HepG2 (cell line): ENCODE measurements around the gene PDZK1. TPM values are rescaled to one million over a fixed set of nuclear protein-coding genes. Genes with fewer than 3 reads are reported as not detected.
A peak's percentile ranks its signal among the peaks of the same experiment; 100 is the strongest.

Source experiments
- AFF4 ChIP-seq: sonication (generic); formaldehyde crosslinking; IDR thresholded peaks from 2 replicates; pipeline ENCODE4 v1.4.0; 2020; ENCODE audit warnings: missing genetic modification reagents
- AKAP8 ChIP-seq: sonication (generic); formaldehyde crosslinking; IDR thresholded peaks from 2 replicates; pipeline ENCODE4 v1.5.1; 2020; ENCODE audit warnings: mild to moderate bottlenecking, missing genetic modification reagents
- CSRNP1 ChIP-seq: sonication (generic); formaldehyde crosslinking; IDR thresholded peaks from 2 replicates; pipeline ENCODE4 v1.8.1; 2023; ENCODE audit warnings: mild to moderate bottlenecking, missing genetic modification reagents
- FLYWCH1 ChIP-seq: sonication (generic); formaldehyde crosslinking; IDR thresholded peaks from 2 replicates; pipeline ENCODE4 v1.8.1; 2023; ENCODE audit warnings: mild to moderate bottlenecking, missing genetic modification reagents
- FOXA3 ChIP-seq: IDR thresholded peaks from 2 replicates; pipeline ENCODE4 v1.6.1; 2016; ENCODE audit warnings: missing genetic modification reagents, missing compliant biosample characterization
- HNF1B ChIP-seq: sonication (generic); formaldehyde crosslinking; IDR thresholded peaks from 2 replicates; pipeline ENCODE4 v1.5.1; 2020; ENCODE audit warnings: mild to moderate bottlenecking, moderate library complexity, missing genetic modification reagents
- HOXD1 ChIP-seq: sonication (generic); formaldehyde crosslinking; IDR thresholded peaks from 2 replicates; pipeline ENCODE4 v1.5.0; 2020; ENCODE audit warnings: missing genetic modification reagents
- KDM6A ChIP-seq: IDR thresholded peaks from 2 replicates; pipeline ENCODE4 v1.6.1; 2016; ENCODE audit warnings: low read depth
- KMT2A ChIP-seq: sonication (generic); formaldehyde crosslinking; IDR thresholded peaks from 2 replicates; pipeline ENCODE4 v1.4.0; 2020; ENCODE audit warnings: missing genetic modification reagents
- MAZ ChIP-seq, 2 experiments: sonication (generic) in 1 of 2; formaldehyde crosslinking in 1 of 2; IDR thresholded peaks; 2 replicates each; pipeline versions ENCODE4 v1.5.0 to v1.6.1; 2012 to 2020; ENCODE audit warnings: low read depth in 2 of 2, mild to moderate bottlenecking in 2 of 2, borderline replicate concordance in 1 of 2, improper control_type of control experiment in 1 of 2, low read length in 1 of 2, missing genetic modification reagents in 1 of 2, moderate library complexity in 1 of 2
- NFE2L1 ChIP-seq: sonication (generic); formaldehyde crosslinking; IDR thresholded peaks from 2 replicates; pipeline ENCODE4 v1.4.0; 2020; ENCODE audit warnings: missing genetic modification reagents, mild to moderate bottlenecking, borderline replicate concordance
- RARA ChIP-seq: IDR thresholded peaks from 2 replicates; pipeline ENCODE4 v1.6.1; 2016; ENCODE audit warnings: missing genetic modification reagents, missing compliant biosample characterization
- RFXAP ChIP-seq: sonication (generic); formaldehyde crosslinking; IDR thresholded peaks from 2 replicates; pipeline ENCODE4 v1.4.0; 2020; ENCODE audit warnings: missing genetic modification reagents, borderline replicate concordance
- TCF7L2 ChIP-seq: IDR thresholded peaks from 2 replicates; pipeline ENCODE4 v1.6.1; 2011; ENCODE audit warnings: mild to moderate bottlenecking, low read depth, low read length, moderate library complexity
- YY1 ChIP-seq: IDR thresholded peaks from 2 replicates; pipeline ENCODE4 v1.6.1; 2011; ENCODE audit warnings: low read length, low read depth, moderate library complexity, mild to moderate bottlenecking; ENCODE audit not compliant: insufficient read depth, insufficient replicate concordance
- ZEB1 ChIP-seq: IDR thresholded peaks from 2 replicates; pipeline ENCODE4 v1.6.1; 2012; ENCODE audit warnings: mild to moderate bottlenecking, low read depth, inconsistent platforms; ENCODE audit not compliant: insufficient replicate concordance
- ZNF264 ChIP-seq: sonication (generic); formaldehyde crosslinking; IDR thresholded peaks from 2 replicates; pipeline ENCODE4 v1.4.0; 2020; ENCODE audit warnings: missing genetic modification reagents
- ZNF33A ChIP-seq: sonication (generic); formaldehyde crosslinking; IDR thresholded peaks from 2 replicates; pipeline ENCODE4 v1.5.1; 2020; ENCODE audit warnings: missing genetic modification reagents, mild to moderate bottlenecking, moderate library complexity, borderline replicate concordance
- ZNF607 ChIP-seq: sonication (generic); formaldehyde crosslinking; IDR thresholded peaks from 2 replicates; pipeline ENCODE4 v1.5.1; 2020; ENCODE audit warnings: missing genetic modification reagents, mild to moderate bottlenecking, borderline replicate concordance
- polyA plus RNA-seq, 8 experiments: library from polyadenylated mRNA; depleted of rRNA in 3 of 8; stranded (reverse) in 7 of 8; unstranded in 1 of 8; fragments of >200 nt; fragmentation: Illumina TruSeq in 4 of 8; extraction: Trizol in 4 of 8; gene quantifications; 2 replicates each; pipeline versions ENCODE4 v1.2.1 to v1.2.3, GENCODE V29; 2011 to 2016; ENCODE audit warnings: low read depth in 4 of 8, missing spikeins in 1 of 8, mixed read lengths in 1 of 8; ENCODE audit not compliant: insufficient read depth in 1 of 8
- total RNA-seq, 5 experiments: library from RNA; depleted of rRNA; stranded (reverse); fragments of >200 nt; fragmentation: Illumina TruSeq; extraction: Trizol; gene quantifications; 2 replicates each; pipeline ENCODE4 v1.2.3, GENCODE V29; 2016; ENCODE audit warnings: low read depth in 1 of 5
- TF ChIP-seq, protein P1 (sequence below): IDR thresholded peaks from 2 replicates; pipeline ENCODE4 v1.6.1; 2016; ENCODE audit warnings: missing compliant biosample characterization, missing genetic modification reagents, borderline replicate concordance

Gene PDZK1
- total and polyA plus RNA-seq, 2 of the 13 experiments (the other 11 are each of a cell fraction or from before 2014, with no cell fraction given) = 16.2 to 46.4 TPM

DNA sequence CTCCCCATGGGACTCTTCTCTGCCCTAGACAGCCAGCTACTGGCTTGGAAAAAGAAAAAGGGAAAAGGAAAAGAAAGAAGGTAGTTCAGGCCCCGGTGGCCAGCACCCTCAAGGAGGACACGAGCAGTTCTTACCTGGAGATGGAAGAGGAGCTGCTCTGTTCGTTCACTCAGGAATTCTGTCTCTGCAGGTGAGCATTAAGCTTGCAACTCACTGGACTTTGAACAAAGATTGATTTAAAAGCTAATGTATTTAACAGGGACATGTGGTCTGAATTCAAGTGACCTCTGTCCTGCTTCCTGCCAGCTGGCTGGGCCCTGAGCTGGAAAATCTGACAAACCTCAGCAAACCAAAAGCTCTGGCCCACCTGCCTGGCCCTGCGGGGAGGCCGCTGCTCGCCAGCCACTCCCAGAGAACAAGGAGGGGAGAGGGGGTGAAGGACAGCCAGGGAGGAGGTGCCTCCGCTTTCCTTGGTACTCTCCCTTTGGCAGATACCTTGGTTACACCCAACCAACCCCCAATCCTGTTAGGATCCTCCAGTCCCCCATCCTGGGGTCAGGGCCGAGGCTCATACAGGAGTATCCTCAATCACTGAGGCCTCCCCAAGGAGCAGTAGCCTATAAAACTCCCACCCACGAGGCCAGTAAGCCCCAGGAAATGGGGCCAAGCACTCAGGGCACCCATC is at the start of gene PDZK1 (continued):
- TF ChIP-seq ZNF607 (CRISPR knock-in tag) = peak; percentile 78; the same call in 1 of the 2 replicates
- TF ChIP-seq RFXAP = 0 out of 2 replicates have a peak, but pooled peaks have one; percentile 47
- TF ChIP-seq MAZ (IDR thresholded peaks at IDR 0.05; ENCODE audit: borderline replicate concordance, low read depth, low read length) = 0 out of 2 replicates have a peak, but pooled peaks have one; percentile 2
- no peak for TF ChIP-seq MAZ (CRISPR knock-in tag; IDR thresholded peaks at IDR 0.05; ENCODE audit: low read depth)
- TF ChIP-seq FLYWCH1 (CRISPR knock-in tag) = no peak
- no peak for TF ChIP-seq YY1
- TF ChIP-seq FOXA3 = peak; percentile 51; the same call in 1 of the 2 replicates
- TF ChIP-seq, protein P1, sequence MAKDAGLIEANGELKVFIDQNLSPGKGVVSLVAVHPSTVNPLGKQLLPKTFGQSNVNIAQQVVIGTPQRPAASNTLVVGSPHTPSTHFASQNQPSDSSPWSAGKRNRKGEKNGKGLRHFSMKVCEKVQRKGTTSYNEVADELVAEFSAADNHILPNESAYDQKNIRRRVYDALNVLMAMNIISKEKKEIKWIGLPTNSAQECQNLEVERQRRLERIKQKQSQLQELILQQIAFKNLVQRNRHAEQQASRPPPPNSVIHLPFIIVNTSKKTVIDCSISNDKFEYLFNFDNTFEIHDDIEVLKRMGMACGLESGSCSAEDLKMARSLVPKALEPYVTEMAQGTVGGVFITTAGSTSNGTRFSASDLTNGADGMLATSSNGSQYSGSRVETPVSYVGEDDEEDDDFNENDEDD (CRISPR knock-in tag) = no peak
- no peak for TF ChIP-seq TCF7L2
- TF ChIP-seq NFE2L1 (CRISPR knock-in tag) = no peak
- peak; percentile 90 for TF ChIP-seq HNF1B (CRISPR knock-in tag)
- 0 out of 2 replicates have a peak, but pooled peaks have one; percentile 20 for TF ChIP-seq CSRNP1 (CRISPR knock-in tag)
- TF ChIP-seq AKAP8 = no peak
- peak; percentile 66 for TF ChIP-seq KDM6A (CRISPR knock-in tag)
- TF ChIP-seq ZNF33A = 0 out of 2 replicates have a peak, but pooled peaks have one; percentile 59
- TF ChIP-seq AFF4 (CRISPR knock-in tag) = 0 out of 2 replicates have a peak, but pooled peaks have one; percentile 17
- peak; percentile 94 for TF ChIP-seq ZNF264 (CRISPR knock-in tag)
- peak; percentile 74 for TF ChIP-seq ZEB1
- 0 out of 2 replicates have a peak, but pooled peaks have one; percentile 42 for TF ChIP-seq KMT2A
- 0 out of 2 replicates have a peak, but pooled peaks have one; percentile 27 for TF ChIP-seq HOXD1
- peak; percentile 56 for TF ChIP-seq RARA
